Amniotic stem cell (primary cell): ENCODE results near the gene FHOD1.

Experiments used
- DNase-seq: peaks from one replicate; lab custom pipeline; 2025; lab: John Stamatoyannopoulos, UW

The FHOD1 gene

GRCh38 chr16:67247192-67248072, at the start of gene FHOD1:
TSS of gene FHOD1 (minus strand) at chr16:67247481. CDS start at chr16:67247410, 71 bp downstream.
- DNase-seq: peak; percentile 94

GRCh38 chr16:67296420-67296819, 49.1 kb upstream of the FHOD1 start:
- no peak for DNase-seq

- DNase-seq: no peak
These were observed 47.7 kb upstream of the FHOD1 start for GRCh38 chr16:67294938-67295361.

GRCh38 chr16:67294171-67294757, 47.0 kb upstream of the FHOD1 start:
- no peak for DNase-seq

- no peak for DNase-seq
These were observed 44.2 kb upstream of the FHOD1 start for GRCh38 chr16:67291461-67291860.

GRCh38 chr16:67287960-67288359, 40.7 kb upstream of the FHOD1 start:
- DNase-seq: no peak

- DNase-seq: no peak
These were observed 39.4 kb upstream of the FHOD1 start for GRCh38 chr16:67286441-67287235.

- no peak for DNase-seq
These were observed 37.7 kb upstream of the FHOD1 start for GRCh38 chr16:67284699-67285646.

- DNase-seq: no peak
These were observed 36.7 kb upstream of the FHOD1 start for GRCh38 chr16:67283826-67284555.

GRCh38 chr16:67283039-67283825, 36.0 kb upstream of the FHOD1 start:
- no peak for DNase-seq

GRCh38 chr16:67282447-67282805, 35.1 kb upstream of the FHOD1 start:
- DNase-seq: no peak

GRCh38 chr16:67281536-67282446, 34.5 kb upstream of the FHOD1 start:
- DNase-seq: no peak

- no peak for DNase-seq
These were observed 33.1 kb upstream of the FHOD1 start for GRCh38 chr16:67280090-67281015.

- peak; percentile 31 for DNase-seq
These were observed 32.2 kb upstream of the FHOD1 start, which contains the start of gene PLEKHG4 for GRCh38 chr16:67279296-67280089. TSS of gene PLEKHG4 (plus strand) at chr16:67279532. CDS start at chr16:67280045, 513 bp downstream.

- DNase-seq: no peak
These were observed 31.6 kb upstream of the FHOD1 start for GRCh38 chr16:67278773-67279295.

GRCh38 chr16:67277999-67278772, 30.9 kb upstream of the FHOD1 start:
- DNase-seq: peak; percentile 64
